IMR-90 (cell line): Measurements from ENCODE around the gene HYDIN. TPM values are rescaled to one million over a fixed set of nuclear protein-coding genes. Genes with fewer than 3 reads are reported as not detected.

ENCODE experiments used
- ATAC-seq: fragments of 200-7000 bp; cut with Tn5 transposase; 2 replicates; pipeline ENCODE4 v1.9.1; 2020; ENCODE audit warnings: low read depth, mild to moderate bottlenecking, moderate library complexity
- BruUV-seq: library from RNA; stranded (reverse); fragments of 400-500 nt; replicated peaks from 2 replicates; lab custom pipeline; 2021; lab: Mats Ljungman, UMichigan
- CTCF ChIA-PET: fragments of 300-600 bp; formaldehyde crosslinking; extraction: SDS; loops from one replicate; lab custom pipeline; 2021; ENCODE audit warnings: antibody characterized with exemption; lab: Yijun Ruan, JAX
- POLR2A ChIA-PET: fragments of 300-600 bp; sonication (Branson Sonifier 250); formaldehyde crosslinking; loops from one replicate; lab custom pipeline; 2022; ENCODE audit warnings: antibody characterized with exemption; ENCODE audit not compliant: unreplicated experiment; lab: Charles Lee
- DNase-seq: peaks from one replicate; pipeline ENCODE4 v3.0.0; 2013
- H2AFZ ChIP-seq: replicated peaks from 2 replicates; pipeline ENCODE3; 2013; ENCODE audit warnings: low read length, mild to moderate bottlenecking; ENCODE audit not compliant: poor library complexity
- H2AK5ac ChIP-seq: 2 replicates; pipeline ENCODE4 v1.6.1; 2013; ENCODE audit warnings: low read depth, low read length, inconsistent platforms
- H2AK9ac ChIP-seq: replicated peaks from 2 replicates; pipeline ENCODE3; 2013; ENCODE audit warnings: mild to moderate bottlenecking, low read depth, low read length, moderate library complexity; ENCODE audit not compliant: poor library complexity
- H2BK120ac ChIP-seq: 2 replicates; pipeline ENCODE4 v1.6.1; 2013; ENCODE audit warnings: low read depth, low read length, inconsistent platforms
- H2BK15ac ChIP-seq: 3 replicates; pipeline ENCODE4 v1.6.1; 2013; ENCODE audit warnings: low read depth, low read length, inconsistent platforms
- H2BK20ac ChIP-seq: 2 replicates; pipeline ENCODE4 v1.6.1; 2013; ENCODE audit warnings: low read depth, mild to moderate bottlenecking, inconsistent platforms, low read length, moderate library complexity
- H2BK5ac ChIP-seq: 2 replicates; pipeline ENCODE4 v1.6.1; 2013; ENCODE audit warnings: mild to moderate bottlenecking, low read depth, low read length, inconsistent platforms; ENCODE audit not compliant: poor library complexity, severe bottlenecking
- H3K14ac ChIP-seq: replicated peaks from 2 replicates; pipeline ENCODE4 v1.6.1; 2013; ENCODE audit warnings: low read depth, low read length, inconsistent platforms
- H3K18ac ChIP-seq: 2 replicates; pipeline ENCODE4 v1.6.1; 2013; ENCODE audit warnings: low read depth, low read length, control low read depth
- H3K23ac ChIP-seq: 2 replicates; pipeline ENCODE4 v1.6.1; 2013; ENCODE audit warnings: low read depth, low read length, inconsistent platforms
- H3K27ac ChIP-seq: 2 replicates; pipeline ENCODE4 v1.5.1; 2013; ENCODE audit warnings: mild to moderate bottlenecking, control low read depth, low read length; ENCODE audit not compliant: insufficient read depth
- H3K27me3 ChIP-seq: 2 replicates; pipeline ENCODE4 v1.6.1; 2013; ENCODE audit warnings: low read length; ENCODE audit not compliant: control insufficient read depth, insufficient read depth
- H3K36me3 ChIP-seq: 2 replicates; pipeline ENCODE4 v1.6.1; 2013; ENCODE audit warnings: low read length, mixed read lengths; ENCODE audit not compliant: control insufficient read depth, insufficient read depth
- H3K4ac ChIP-seq: 2 replicates; pipeline ENCODE4 v1.6.1; 2013; ENCODE audit warnings: low read depth, low read length, inconsistent platforms
- H3K4me1 ChIP-seq: 2 replicates; pipeline ENCODE4 v1.6.1; 2013; ENCODE audit warnings: low read length, mixed read lengths; ENCODE audit not compliant: control insufficient read depth, insufficient read depth
- H3K4me2 ChIP-seq: 2 replicates; pipeline ENCODE4 v1.6.1; 2013; ENCODE audit warnings: low read depth, mild to moderate bottlenecking, control low read depth, low read length, moderate library complexity
- H3K4me3 ChIP-seq: 2 replicates; pipeline ENCODE4 v1.5.1; 2013; ENCODE audit warnings: low read depth, mild to moderate bottlenecking, control low read depth, low read length, moderate library complexity; ENCODE audit not compliant: insufficient read depth
- H3K56ac ChIP-seq: 2 replicates; pipeline ENCODE4 v1.6.1; 2013; ENCODE audit warnings: low read length, inconsistent platforms; ENCODE audit not compliant: insufficient read depth; ENCODE audit errors: extremely low read depth
- H3K79me1 ChIP-seq, 2 experiments: 2 replicates each; pipeline ENCODE4 v1.6.1; 2013; ENCODE audit warnings: low read length in 2 of 2, inconsistent platforms in 1 of 2, low read depth in 1 of 2
- H3K9ac ChIP-seq: 2 replicates; pipeline ENCODE4 v1.6.1; 2013; ENCODE audit warnings: low read depth, low read length, control low read depth
- H3K9me1 ChIP-seq: 2 replicates; pipeline ENCODE4 v1.6.1; 2013; ENCODE audit warnings: low read length, inconsistent platforms; ENCODE audit not compliant: insufficient read depth
- H3K9me3 ChIP-seq: 2 replicates; pipeline ENCODE4 v1.6.1; 2013; ENCODE audit warnings: low read length; ENCODE audit not compliant: control insufficient read depth, insufficient read depth
- H4K20me1 ChIP-seq: 2 replicates; pipeline ENCODE4 v1.6.1; 2013; ENCODE audit warnings: low read length, inconsistent platforms; ENCODE audit not compliant: insufficient read depth
- H4K5ac ChIP-seq: 2 replicates; pipeline ENCODE4 v1.6.1; 2013; ENCODE audit warnings: mild to moderate bottlenecking, low read depth, low read length, control low read depth
- H4K8ac ChIP-seq, 2 experiments: 2 replicates each; pipeline ENCODE4 v1.6.1; 2013; ENCODE audit warnings: low read depth in 2 of 2, low read length in 2 of 2, control low read depth in 1 of 2, inconsistent platforms in 1 of 2
- H4K91ac ChIP-seq: 2 replicates; pipeline ENCODE4 v1.6.1; 2013; ENCODE audit warnings: low read depth, low read length, inconsistent platforms; ENCODE audit not compliant: insufficient read depth
- BHLHE40 ChIP-seq: fragments of 150-350 bp; IDR thresholded peaks from 2 replicates; pipeline ENCODE4 v1.6.1; 2016; ENCODE audit warnings: mild to moderate bottlenecking, low read depth, low read length
- CEBPB ChIP-seq: IDR thresholded peaks from 2 replicates; pipeline ENCODE4 v1.6.1; 2012; ENCODE audit warnings: low read depth, low read length, improper control_type of control experiment
- CHD1 ChIP-seq: IDR thresholded peaks from 2 replicates; pipeline ENCODE4 v1.6.1; 2012; ENCODE audit warnings: low read depth, low read length, improper control_type of control experiment
- CTCF ChIP-seq: conservative IDR thresholded peaks from 2 replicates; pipeline ENCODE4 v1.5.1; 2012; ENCODE audit warnings: mild to moderate bottlenecking, low read depth, low read length, improper control_type of control experiment
- FOS ChIP-seq: fragments of 150-350 bp; IDR thresholded peaks from 2 replicates; pipeline ENCODE4 v1.6.1; 2016; ENCODE audit warnings: low read depth, low read length
- MAFK ChIP-seq: IDR thresholded peaks from 2 replicates; pipeline ENCODE4 v1.6.1; 2012; ENCODE audit warnings: low read depth, low read length, improper control_type of control experiment
- MAZ ChIP-seq: IDR thresholded peaks from 2 replicates; pipeline ENCODE4 v1.6.1; 2012; ENCODE audit warnings: low read depth, mild to moderate bottlenecking, low read length, improper control_type of control experiment, moderate library complexity, borderline replicate concordance
- MXI1 ChIP-seq: IDR thresholded peaks from 2 replicates; pipeline ENCODE4 v1.6.1; 2012; ENCODE audit warnings: low read depth, mild to moderate bottlenecking, low read length, moderate library complexity, borderline replicate concordance
- NFE2L2 ChIP-seq: fragments of 150-350 bp; IDR thresholded peaks from 2 replicates; pipeline ENCODE4 v1.6.1; 2016; ENCODE audit warnings: low read depth, mild to moderate bottlenecking, low read length
- POLR2A ChIP-seq: IDR thresholded peaks from 2 replicates; pipeline ENCODE4 v1.6.1; 2012; ENCODE audit warnings: mild to moderate bottlenecking, low read depth, low read length
- RAD21 ChIP-seq: IDR thresholded peaks from 2 replicates; pipeline ENCODE4 v1.6.1; 2012; ENCODE audit warnings: low read length, improper control_type of control experiment
- RCOR1 ChIP-seq: IDR thresholded peaks from 2 replicates; pipeline ENCODE4 v1.6.1; 2012; ENCODE audit warnings: mild to moderate bottlenecking, low read length, improper control_type of control experiment; ENCODE audit not compliant: insufficient replicate concordance
- RFX5 ChIP-seq: IDR thresholded peaks from 2 replicates; pipeline ENCODE4 v1.8.0; 2012; ENCODE audit warnings: low read depth, mild to moderate bottlenecking, low read length, moderate library complexity
- SMC3 ChIP-seq: fragments of 150-350 bp; IDR thresholded peaks from 2 replicates; pipeline ENCODE4 v1.6.1; 2016; ENCODE audit warnings: low read depth, mild to moderate bottlenecking, antibody characterized with exemption, low read length, moderate library complexity
- USF2 ChIP-seq: fragments of 150-350 bp; IDR thresholded peaks from 2 replicates; pipeline ENCODE4 v1.6.1; 2017; ENCODE audit warnings: mild to moderate bottlenecking, antibody characterized with exemption, low read length, low read depth
- WGBS, 2 experiments: methylation state at CpG; one replicate each; pipeline versions ENCODE4 v1.1.5 to v1.1.7; 2013; ENCODE audit warnings: missing lambda C conversion rate in 2 of 2; ENCODE audit not compliant: insufficient read length in 1 of 2; ENCODE audit errors: extremely low coverage in 2 of 2; 5-methylcytosine and 5-hydroxymethylcytosine counted together
- dilution Hi-C: fragments of 300-500 bp; cut with HindIII; formaldehyde crosslinking; loops from one replicate; pipeline ENCODE4 v1.14.3; 2018; ENCODE audit warnings: low sequenced_read_pairs; ENCODE audit not compliant: unreplicated experiment
- in situ Hi-C: fragments of 300-500 bp; cut with MboI; formaldehyde crosslinking; loops from 3 replicates; pipeline ENCODE4 v1.14.3; 2019; ENCODE audit warnings: low sequenced_read_pairs, inconsistent platforms, mixed read lengths
- intact Hi-C: fragments of 100-400 bp; cut with micrococcal nuclease; formaldehyde crosslinking; loops from 2 replicates; pipeline ENCODE4 v1.10.0; 2022
- polyA plus RNA-seq, 3 experiments: library from polyadenylated mRNA; depleted of rRNA; stranded (reverse); fragments of >200 nt; gene quantifications; 2 replicates each; pipeline ENCODE4 v1.2.3, GENCODE V29; 2012; ENCODE audit warnings: low replicate concordance in 1 of 3
- total RNA-seq: library from RNA; depleted of rRNA; stranded (reverse); fragments of >200 nt; gene quantifications from 2 replicates; pipeline ENCODE4 v1.2.3, GENCODE V29; 2012
- TF ChIP-seq, protein P1 (sequence below): fragments of 150-350 bp; IDR thresholded peaks from 2 replicates; pipeline ENCODE4 v1.6.1; 2016; ENCODE audit warnings: low read depth, mild to moderate bottlenecking, low read length, moderate library complexity, borderline replicate concordance

Gene HYDIN
- total and polyA plus RNA-seq, 2 of the 4 experiments (the other 2 are of a cell fraction), result 0.18 to 0.27 TPM

- POLR2A ChIA-PET, result no interaction called here
- no peak overlapping the region for H2AFZ ChIP-seq
- ATAC-seq, result no peak
These were observed 436.5 kb downstream of the HYDIN start for GRCh38 chr16:70793851-70794502.

More at GRCh38 chr16:70793851-70794502, 436.5 kb downstream of the HYDIN start:
- BruUV-seq, result no TSS peak
- Histone ChIP-seq H3K27me3 (no peaks in the 10 kb centered on the region), H3K4me2 (no peak overlapping the region), H4K8ac (no peak overlapping the region), H3K18ac (no peak overlapping the region), H4K20me1 (peaks cover 36% of the 10 kb centered on the region), H3K79me1 (peaks cover 43 to 81% of the 10 kb centered on the region in 2 experiments), H2AK5ac (no peak overlapping the region), H2BK15ac (no peak overlapping the region), H3K4me1 (no peaks in the 10 kb centered on the region), H3K14ac (no peak overlapping the region), H3K9ac (no peak overlapping the region), H3K9me3 (no peaks in the 10 kb centered on the region), H3K4ac (no peak overlapping the region), H3K4me3 (no peak overlapping the region), H2BK20ac (no peak overlapping the region), H2AK9ac (no peak overlapping the region), H3K23ac (no peak overlapping the region), H3K36me3 (no peaks in the 10 kb centered on the region), H2BK120ac (no peak overlapping the region), H3K56ac (no peak overlapping the region), H4K5ac (no peak overlapping the region), H3K27ac (no peak overlapping the region), H2BK5ac (no peak overlapping the region), H4K91ac (no peak overlapping the region), H3K9me1 (peaks cover 7% of the 10 kb centered on the region; the same call in 1 of the 2 replicates)
- in situ Hi-C loops (loop anchor here (25.0 kb wide), 2 partner anchors 493 to 693 kb away; partner anchors contain the start of genes CMTR2 and ZNF19), dilution Hi-C loops (no loop called here), intact Hi-C loops (no loop called here)
- DNase-seq, result no peak
- no peak for TF ChIP-seq RCOR1
- TF ChIP-seq FOS, result no peak
- TF ChIP-seq BHLHE40, result no peak
- TF ChIP-seq, protein P1, sequence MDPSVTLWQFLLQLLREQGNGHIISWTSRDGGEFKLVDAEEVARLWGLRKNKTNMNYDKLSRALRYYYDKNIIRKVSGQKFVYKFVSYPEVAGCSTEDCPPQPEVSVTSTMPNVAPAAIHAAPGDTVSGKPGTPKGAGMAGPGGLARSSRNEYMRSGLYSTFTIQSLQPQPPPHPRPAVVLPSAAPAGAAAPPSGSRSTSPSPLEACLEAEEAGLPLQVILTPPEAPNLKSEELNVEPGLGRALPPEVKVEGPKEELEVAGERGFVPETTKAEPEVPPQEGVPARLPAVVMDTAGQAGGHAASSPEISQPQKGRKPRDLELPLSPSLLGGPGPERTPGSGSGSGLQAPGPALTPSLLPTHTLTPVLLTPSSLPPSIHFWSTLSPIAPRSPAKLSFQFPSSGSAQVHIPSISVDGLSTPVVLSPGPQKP, result no peak
- no peak for TF ChIP-seq POLR2A
- no peak for TF ChIP-seq CHD1
- no peak for TF ChIP-seq NFE2L2
- TF ChIP-seq CTCF, result no peak
- TF ChIP-seq SMC3, result no peak
- TF ChIP-seq MXI1, result no peak
- no peak for TF ChIP-seq RAD21
- TF ChIP-seq RFX5, result no peak
- no peak for TF ChIP-seq USF2
- TF ChIP-seq CEBPB, result no peak
- TF ChIP-seq MAZ, result no peak
- no peak for TF ChIP-seq MAFK
- WGBS, 2 experiments, result 83% methylated on average over 1 of the region's 8 CpGs; no CpG with 5 or more reads in 1 of the 2 experiments
- CTCF ChIA-PET, result no interaction called here
